Suppressor macrophage treated with lipopolysaccharide for 4 hours (primary cell): ENCODE data around the gene KRT6A.
"Not testable (repeated sequence)": the region's sequence is repeated elsewhere in the genome, so short reads cannot be mapped to it uniquely, and the experiment has no call there.

ENCODE experiments used
- DNase-seq: peaks from one replicate; pipeline ENCODE4 v3.0.0-alpha.2; 2020

The KRT6A gene

DNA sequence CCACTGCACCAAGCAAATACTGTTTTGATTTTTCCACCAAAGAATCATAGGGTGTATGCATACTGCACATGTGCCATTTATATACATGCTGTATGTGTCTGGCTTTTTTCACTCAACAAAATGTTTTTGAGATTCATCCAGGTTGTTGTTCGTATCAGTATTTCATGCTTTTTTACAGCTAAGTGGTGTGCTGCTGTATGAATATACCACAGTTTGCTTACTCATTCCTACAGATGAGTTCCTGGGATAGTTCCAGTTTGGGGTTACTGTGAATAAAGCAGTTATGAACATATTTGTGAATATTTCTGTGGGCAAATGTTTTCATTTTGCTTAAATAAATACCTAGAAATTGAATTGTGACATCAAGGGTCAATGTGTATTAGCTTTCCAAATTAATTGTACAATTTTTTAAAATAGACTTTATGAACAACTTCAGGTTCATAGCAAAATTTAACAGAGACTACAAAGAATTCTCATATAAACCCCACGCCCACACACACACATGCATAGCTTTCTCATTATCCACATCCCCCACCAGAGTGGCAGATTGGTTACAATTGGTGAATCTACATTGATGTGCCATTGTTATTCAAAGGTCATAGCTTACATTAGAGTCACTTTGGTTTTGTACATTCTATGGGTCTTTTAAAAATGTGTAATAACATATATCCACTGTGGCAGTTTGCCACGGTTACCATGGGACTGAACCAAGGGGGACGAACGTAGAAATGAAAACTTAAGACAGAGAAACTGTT is 6.9 kb upstream of the KRT6A start:
- DNase-seq: no peak

DNA sequence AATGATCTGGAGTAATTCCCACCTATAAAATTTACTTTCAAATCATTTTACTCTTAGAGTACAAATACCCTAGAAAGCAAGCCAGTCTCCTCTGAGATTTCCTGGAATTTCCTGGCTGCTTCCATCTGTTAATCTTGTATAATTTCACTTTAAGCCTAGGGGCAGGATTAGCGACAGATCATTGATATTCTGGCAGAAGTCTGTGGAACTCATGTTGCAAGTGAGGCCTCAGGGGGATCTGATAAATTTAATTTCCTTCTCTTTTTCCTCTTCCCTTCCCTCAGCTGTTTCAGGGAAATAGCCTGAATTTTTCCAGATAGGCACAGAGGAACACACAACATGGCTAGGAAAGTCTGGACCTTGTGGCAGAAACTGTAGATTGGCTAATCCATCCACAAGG is 5.9 kb upstream of the KRT6A start:
- no peak for DNase-seq

DNA sequence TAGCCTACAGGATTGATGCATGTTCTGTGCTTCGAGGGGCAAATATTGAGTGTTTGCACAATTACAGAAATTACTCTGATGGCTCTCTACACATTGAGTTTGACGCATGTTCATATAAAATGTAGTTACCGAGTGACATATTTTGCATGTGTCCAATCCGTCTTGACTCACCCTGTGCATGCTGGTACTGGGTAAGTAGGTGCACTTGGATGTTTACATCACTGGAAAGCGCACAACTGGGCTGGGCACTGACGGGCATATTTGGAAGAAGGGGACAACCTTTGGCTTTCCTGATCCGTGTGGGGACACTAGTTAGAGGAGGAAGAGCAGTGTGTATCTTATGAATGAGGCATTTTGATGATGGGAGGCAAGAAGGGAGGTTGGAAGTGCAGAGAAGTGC is 4.9 kb upstream of the KRT6A start:
- DNase-seq: no peak

DNA sequence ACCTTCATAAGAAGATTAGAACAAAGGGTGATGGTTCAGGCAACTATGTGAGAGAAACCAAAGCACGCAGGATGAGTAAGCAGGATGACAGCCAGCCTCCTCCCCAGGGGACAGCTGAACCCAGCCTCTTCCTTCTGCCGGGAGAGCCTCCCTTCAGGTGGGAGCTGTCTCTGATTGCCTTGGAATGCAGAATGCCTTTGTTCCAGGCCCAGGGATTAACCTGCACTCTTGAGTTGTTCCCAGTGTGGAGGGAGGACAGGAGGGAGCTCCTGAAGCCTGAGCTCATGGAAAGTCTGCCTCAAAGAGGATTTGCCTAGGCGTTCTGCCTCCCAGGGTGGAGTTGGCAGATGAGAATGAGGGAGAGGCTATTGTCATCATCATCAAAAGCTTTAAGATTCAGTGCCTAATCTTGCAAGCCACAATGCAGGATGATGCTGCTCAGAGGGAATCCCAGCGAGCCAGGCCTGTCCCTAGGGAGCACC is 3.6 kb upstream of the KRT6A start:
- no peak for DNase-seq

DNA sequence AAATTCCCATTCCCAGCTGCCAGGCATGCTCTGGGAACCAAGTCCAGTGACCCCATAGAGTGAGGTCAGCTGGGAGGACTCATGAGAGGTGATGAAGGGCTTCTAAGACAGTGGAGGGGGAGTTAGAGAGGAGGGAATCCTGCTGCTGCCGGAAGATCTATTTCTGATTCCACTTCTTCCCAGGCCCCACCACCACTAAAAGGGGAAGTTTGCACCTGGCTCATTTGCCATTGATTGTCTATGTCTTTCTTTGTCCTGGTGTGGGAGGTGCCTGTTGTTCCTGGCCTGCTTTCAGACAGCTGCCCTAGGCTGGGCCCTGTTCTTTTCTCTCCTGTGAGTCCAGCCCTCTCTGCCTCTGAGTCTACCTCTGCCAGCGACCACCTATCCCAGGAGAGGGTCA is 3.0 kb upstream of the KRT6A start:
- DNase-seq: no peak

DNA sequence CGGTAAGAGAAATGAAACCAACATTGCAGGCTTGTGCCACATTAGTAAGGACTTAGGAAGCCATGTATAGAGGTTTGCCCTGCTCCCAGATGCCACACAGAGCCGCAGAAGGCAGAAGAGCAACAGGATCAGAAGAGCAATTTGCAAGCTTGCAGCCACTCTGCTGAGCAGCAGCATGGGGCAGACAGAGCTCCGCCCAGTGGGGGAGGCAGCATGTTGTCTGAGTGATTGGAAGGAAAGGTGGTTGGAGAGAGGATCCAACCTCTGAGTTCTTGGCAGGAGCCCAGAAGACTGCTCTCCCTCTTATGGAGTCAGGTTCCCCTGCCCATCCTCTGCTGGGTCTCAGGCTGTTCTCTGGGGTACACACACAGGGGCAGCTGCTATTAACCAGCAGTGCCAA is 2.3 kb upstream of the KRT6A start:
- DNase-seq: peak; percentile 12

DNA sequence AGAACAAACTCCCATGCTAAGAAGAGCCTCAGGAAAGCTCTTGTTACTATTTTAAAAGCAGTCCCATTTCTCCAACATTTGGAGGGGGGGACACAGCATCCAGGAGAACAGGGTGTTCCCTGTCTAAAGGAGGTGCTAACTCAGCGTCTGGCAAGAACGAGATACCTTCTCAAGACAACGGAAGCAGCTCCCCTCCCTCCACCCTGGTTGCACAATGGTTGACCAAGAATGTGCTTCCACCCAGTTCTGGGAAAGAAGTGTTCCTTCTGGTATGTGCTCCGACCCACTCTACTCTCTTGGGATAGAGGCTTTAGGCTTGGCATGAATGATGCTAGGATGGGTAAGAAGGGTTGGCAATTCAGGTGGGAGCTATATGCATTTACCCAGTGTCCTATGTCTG is 1.5 kb upstream of the KRT6A start:
- peak; percentile 6 for DNase-seq

DNA sequence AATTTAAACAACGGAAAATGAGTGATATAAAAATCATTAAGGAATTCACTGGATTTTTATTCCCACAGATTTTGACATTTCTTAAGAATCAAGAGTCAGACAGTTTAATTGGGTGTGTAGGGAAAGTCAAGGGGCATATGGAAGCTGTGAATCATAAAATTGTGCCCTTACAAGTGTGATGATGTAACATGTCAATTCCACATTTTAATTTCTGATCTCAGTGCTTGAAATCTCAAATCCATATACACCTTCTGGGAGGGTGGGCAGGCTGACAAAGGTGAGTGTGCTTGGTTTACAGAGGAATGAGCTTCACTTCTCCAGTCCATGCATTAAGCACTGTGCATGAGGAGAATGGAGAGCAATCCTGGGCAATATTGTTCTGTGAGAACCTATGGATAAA is 1.0 kb upstream of the KRT6A start:
- DNase-seq: no peak

DNA sequence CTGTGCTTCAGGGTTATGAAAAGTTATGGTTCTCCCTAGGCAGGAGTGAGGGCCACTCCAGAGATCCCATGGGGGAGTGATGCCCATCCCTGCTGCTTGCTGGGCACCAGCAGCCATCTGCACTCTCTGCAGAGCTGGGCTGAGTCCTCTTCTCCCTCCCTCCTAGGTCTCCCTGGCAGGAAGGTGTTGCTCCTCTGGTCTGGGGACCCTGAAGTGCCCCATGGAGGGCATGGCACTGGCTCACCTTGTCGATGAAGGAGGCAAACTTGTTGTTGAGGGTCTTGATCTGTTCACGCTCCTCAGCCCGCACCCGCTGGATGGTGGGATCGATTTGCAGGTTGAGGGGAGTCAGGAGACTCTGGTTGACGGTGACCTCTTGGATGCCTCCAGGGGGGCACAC is 652 bp downstream of the KRT6A start:
- not testable (repeated sequence) for DNase-seq

DNA sequence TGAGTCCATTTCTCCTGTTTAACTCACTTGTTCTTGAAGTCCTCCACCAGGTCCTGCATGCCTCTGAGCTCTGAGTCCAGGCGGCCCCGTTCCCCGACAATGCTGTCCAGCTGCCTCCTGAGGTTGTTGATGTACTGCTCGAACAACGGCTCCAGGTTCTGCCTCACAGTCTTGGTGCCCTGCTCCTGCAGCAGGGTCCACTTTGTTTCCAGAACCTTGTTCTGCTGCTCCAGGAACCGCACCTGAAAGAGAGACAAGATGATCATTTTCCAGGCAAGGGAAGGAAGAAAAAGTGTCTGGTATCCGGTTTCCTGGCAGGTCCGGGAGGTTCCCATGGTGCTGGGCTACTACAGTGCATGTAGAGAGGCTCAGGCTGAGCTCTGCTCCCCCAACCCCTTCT is 1.6 kb downstream of the KRT6A start:
- not testable (repeated sequence) for DNase-seq

DNA sequence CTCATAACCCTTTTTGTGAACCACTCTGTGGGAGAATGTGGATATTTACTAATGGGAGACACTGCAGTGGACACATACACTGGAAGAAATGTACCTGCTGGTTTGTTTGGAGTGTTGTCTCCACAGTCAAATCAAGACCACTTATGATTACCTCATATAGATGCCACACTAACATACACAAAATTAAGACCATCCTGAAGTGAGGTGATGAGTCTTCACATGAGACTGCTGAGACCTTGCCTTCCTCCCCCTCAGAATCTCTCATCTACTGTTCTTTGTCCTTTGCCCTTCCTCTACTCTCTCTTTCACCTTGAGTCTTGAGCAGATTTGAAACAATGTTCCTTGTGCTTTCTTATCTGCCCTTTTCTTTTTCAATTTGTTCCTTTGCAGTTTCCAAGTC is 4.3 kb downstream of the KRT6A start:
- no peak for DNase-seq

DNA sequence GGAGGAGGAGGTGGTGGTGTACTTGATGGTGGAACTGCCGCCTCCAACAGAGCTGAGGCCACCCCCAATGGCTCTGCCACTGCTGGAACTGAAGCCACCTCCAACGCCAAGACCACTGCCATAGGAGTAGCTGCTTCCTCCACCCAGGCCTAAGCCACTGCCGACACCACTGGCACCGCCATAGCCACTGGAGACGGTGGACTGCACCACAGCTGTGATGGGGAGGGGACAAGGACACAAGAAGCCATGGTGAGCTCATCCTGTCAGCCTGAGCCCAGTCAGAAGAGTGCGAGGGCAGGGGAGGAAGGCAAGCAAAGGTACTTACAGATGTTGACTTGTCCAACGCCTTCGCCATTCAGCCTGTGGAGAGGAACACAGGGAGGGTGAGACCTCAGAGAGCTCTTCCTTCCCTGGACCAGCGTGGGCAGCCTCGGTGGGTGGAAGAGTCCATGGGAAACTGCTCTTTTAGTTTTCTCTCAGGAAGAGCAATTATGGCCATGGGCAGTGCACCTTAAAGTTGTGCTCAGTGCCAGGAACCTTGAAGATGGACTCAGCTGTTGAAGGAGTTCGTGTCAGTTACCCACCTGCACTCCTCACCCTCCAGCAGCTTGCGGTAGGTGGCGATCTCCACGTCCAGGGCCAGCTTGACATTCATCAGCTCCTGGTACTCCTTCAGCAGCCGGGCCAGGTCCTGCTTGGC is 5.2 kb downstream of the KRT6A start:
- not testable (repeated sequence) for DNase-seq

DNA sequence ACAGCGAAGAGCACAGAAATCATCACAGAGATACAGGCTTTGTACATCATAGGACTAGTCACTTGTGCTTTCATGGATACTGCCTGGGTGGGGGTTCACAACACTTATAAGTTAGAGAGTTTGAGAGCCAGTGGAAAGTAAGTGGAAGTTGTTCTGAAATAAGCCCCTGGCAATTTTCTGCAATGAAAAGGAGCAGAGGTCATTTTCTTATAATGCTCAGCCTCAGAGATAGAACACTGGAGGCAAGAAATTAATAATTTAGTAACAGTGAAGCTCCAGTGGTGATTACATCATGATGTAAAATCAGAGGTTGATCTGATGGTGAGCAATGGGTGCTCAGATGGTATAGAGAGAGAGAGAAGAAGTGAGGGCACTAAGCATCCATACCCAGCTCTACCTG is 5.8 kb downstream of the KRT6A start:
- no peak for DNase-seq

DNA sequence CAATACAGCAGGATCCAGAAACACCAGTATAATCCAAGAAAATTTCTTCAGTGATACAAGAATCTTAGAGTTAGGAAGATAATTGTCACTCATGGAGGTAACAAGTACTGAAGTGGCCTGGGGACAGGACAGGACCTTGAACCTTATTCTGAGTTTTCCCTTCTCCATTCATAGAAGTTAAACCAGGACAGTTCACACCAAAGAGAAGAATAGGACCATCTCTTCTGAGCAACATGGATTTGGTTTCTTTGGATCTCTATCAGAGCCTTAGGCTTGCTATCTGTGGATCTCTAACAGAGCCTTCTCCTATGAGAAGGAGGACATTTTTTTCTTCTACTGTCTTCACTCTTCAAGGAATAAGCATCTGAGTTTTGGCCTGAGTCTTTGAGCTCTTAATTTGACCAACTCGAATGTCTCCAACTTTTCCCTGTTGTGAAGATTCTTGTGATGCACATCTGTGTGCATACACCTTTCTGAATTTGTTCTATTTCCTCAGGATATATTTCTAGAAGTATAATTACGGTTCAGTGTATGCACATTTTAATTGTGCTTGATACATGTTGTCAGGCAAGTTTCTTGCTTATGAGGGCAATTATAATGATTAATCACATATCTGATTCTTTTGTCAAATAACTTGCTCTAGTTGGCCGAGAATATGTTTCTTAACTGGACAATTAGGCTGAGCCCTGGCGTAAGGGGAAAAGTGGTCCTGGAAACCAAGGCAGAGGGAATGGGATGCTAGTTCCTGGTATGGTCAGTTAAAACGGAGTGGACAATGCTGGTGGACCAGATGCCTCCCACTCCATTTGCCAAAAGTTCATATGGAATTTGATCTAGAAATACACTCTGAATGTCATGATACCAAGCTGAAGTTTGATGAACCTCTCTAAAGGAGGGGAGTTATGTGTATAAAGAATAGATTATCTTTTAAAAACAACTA is 6.6 kb downstream of the KRT6A start:
- no peak for DNase-seq

DNA sequence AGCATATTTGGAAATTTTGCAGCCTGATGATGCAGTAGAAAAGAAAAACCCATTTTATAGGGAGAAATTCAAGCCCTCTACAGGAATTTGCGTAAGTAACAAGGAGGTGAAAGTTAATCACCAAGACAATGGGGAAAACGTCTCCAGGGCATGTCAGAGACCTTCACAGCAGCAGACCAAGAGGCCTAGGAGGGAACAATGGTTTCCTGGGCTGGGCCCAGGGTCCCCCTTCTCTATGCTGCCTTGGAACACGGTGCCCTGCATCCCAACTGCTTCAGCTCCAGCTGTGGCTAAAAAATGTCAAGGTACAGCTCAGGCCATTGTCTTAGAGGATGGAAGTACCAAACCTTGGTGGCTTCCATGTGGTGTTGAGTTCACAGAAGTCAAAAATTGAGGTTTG is 13.0 kb downstream of the KRT6A start:
- DNase-seq: no peak

DNA sequence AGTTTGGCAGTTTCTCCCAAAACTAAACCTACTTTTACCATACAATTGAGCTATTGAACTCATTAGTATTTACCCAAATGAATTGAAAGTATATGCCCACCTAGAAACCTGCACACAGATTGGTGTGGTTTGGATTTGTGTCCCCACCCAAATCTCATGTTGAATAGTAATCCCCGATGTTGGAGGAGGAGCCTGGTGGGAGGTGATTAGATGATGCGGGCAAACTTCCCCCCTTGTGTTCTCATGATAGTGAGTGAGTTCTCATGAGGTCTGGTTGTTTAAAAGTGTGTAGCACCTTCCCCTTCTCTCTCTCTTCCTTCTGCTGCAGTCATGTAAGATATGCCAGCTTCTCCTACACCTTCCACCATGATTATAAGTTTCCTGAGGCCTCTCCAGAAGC is 15.4 kb downstream of the KRT6A start:
- DNase-seq: no peak

DNA sequence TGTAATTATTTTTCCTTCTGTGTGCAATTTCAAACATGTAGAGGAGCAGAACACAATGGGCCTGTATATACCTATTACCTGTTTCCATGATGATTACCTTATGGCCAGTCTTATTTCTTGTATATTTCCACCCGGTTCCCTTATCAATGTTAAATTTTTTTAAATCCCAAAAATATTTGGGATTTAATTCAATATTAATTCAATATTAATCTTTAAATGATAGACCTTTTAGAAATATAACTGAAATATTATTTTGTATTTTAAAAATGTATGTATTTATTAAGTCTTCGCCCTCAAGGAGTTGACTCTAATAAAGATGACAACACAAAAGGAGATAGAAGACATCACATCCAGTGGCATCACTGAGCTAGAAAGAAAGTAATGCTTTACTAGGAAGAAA is 18.8 kb downstream of the KRT6A start:
- no peak for DNase-seq

DNA sequence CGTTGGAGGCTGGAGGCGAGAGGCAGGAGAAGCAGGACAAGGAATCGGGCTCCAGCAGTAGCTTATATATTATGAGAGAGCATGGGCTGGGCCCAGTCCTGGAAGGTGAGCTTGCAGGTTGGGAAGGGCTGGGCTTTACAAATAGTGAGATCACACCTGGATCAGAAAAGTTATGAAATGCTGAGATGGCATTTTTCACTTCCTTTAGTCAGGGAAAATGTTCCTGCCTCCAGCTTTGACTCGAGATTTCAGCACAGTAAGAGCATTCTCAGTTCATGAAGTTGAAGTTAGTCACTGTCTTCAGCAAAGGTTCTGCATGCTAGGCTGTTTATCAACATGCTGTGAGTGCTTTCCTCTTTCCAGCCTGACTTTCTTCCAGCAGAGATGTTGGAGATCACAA is 19.3 kb downstream of the KRT6A start, which contains the start of gene KRT6C:
KRT6C (minus strand) TSS at position 38 of the 400 bp plus-strand sequence. CDS start 68 bp downstream, outside the sequence.
- DNase-seq: no peak

DNA sequence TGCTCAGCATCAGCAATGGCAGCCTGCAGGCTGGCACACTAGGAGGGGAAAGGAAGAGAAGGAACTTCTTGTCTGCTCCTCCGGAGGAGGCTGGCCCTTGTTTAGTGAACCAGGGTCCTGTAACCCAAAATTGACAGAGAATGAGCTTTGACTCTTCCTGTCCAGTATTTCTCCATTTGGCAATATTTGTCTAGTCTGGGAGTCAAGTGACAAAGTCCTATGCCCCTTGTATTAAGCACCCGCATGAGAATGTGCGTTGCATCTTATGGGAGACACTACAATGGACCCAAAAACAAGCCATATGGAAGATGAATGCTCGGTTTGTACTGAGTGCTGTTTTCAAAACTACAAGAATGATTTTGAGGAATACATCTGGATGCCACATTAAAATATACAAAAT is 23.2 kb downstream of the KRT6A start:
- no peak for DNase-seq

DNA sequence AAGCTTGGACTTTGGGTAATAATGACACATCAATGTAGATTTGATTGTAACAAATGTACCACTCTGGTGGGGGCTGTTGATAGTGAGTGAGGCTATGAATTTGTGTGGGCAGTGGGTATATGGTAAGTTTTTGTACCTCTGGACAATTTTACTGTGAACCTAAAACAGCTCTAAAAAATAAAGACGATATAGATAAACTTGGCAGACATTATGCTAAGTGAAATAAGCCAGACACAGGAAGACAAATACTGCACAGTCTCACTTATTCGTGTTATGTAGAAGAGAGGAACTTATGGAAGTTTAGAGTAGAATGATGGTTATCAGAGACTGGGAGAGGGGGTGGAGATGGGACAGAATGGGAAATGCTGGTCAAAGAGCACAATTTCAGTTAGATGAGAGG is 28.2 kb downstream of the KRT6A start:
- no peak for DNase-seq

DNA sequence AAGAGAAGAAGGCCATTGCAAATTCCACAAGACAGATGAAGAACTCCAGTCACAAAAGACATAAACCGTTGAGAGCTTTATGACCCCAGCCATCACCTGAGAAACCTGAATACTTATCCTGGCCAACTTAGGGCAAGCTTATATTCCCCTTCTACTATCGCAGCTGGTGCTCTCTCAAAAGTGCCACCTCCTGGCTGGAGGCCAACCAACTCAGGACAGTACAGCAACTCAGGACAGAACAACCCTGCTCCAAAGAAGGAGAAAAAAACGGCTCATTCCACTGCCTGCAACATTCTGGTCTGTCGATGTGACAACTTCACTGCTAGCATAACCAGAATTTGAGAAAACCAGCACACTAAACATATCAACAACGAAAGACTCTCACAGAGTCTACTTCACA is 31.4 kb downstream of the KRT6A start:
- no peak for DNase-seq

DNA sequence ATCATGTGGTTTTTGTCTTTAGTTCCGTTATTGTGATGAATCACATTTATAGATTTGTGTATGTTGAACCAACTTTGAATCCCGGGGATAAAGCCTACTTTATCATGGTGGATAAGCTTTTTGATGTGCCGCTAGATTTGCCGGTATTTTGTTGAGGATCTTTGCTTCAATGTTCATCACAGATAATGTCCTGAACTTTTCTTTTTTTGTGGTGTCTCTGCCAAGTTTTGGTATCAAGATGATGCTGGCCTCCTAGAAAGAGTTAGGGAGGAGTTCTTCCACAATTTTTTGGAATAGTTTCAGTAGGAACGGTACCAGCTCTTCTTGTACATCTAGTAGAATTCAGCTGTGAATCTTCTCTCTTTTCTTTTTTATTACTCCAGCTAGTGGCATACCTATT is 34.2 kb downstream of the KRT6A start:
- no peak for DNase-seq

DNA sequence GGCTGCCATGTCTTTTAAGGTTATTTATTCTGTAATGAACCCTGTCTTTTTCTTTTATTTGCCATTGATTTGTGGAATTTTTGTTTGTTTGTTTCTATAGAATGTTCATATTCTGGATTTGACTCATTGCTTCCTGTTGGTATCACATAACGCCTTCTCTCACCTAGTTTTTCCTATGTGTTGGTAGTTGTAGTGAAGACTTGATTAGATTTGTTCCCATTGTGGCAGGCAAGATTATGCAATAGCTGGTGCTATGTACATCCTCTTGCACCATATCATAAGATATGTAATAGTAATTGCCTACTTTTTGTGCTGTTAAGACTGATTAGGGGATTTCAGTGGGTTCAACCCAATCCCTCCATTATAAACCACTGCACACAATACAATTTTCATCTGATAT is 37.2 kb downstream of the KRT6A start:
- DNase-seq: peak; percentile 19
